ENCODE data around the gene NACAD. TPM values are rescaled to one million over a fixed set of nuclear protein-coding genes. Genes with fewer than 3 reads are reported as not detected.
"Not testable (repeated sequence)": the region's sequence is repeated elsewhere in the genome, so short reads cannot be mapped to it uniquely, and the experiment has no call there.

Gene NACAD
- polyA plus RNA-seq, 1 experiment, result 0.64 TPM

- no peak for DNase-seq (ENCODE audit: low read depth, low spot score)
- Histone ChIP-seq H3K27ac (ENCODE audit: low read depth, low read length) (no peak overlapping the region), H3K9me3 (ENCODE audit: control insufficient read depth, insufficient read depth, low read length) (no peaks in the 10 kb centered on the region; the same call in 1 of the 2 replicates), H3K4me3 (ENCODE audit: low read depth, low read length) (no peak overlapping the region), H3K27me3 (ENCODE audit: control insufficient read depth, insufficient read depth, low read length) (peaks cover 31% of the 10 kb centered on the region)
- POLR2A ChIA-PET, result no interaction called here
- no peak for TF ChIP-seq CTCF (IDR thresholded peaks at IDR 0.05; ENCODE audit: low read depth, low read length)
- CTCF ChIA-PET, result interaction anchor here (4.2 kb wide), 1 partner anchor 20 kb away, joined by 16 read pairs; no protein-coding TSS in a partner anchor
Observed at GRCh38 chr7:45116048-45116447, 27.3 kb upstream of the NACAD start.

- Histone ChIP-seq H3K9me3 (ENCODE audit: control insufficient read depth, insufficient read depth, low read length) (no peaks in the 10 kb centered on the region; the same call in 1 of the 2 replicates), H3K4me3 (ENCODE audit: low read depth, low read length) (no peak overlapping the region), H3K27ac (ENCODE audit: low read depth, low read length) (no peak overlapping the region), H3K27me3 (ENCODE audit: control insufficient read depth, insufficient read depth, low read length) (peaks cover 27% of the 10 kb centered on the region)
- ChIA-PET POLR2A (no interaction called here), CTCF (interaction anchor here (1.0 to 4.2 kb wide), 3 partner anchors 21 to 233 kb away, joined by 3 to 16 read pairs (median 4); no protein-coding TSS in a partner anchor)
- no peak for TF ChIP-seq CTCF (IDR thresholded peaks at IDR 0.05; ENCODE audit: low read depth, low read length)
- DNase-seq (ENCODE audit: low read depth, low spot score), result no peak
Observed at GRCh38 chr7:45114926-45115325, 26.2 kb upstream of the NACAD start.

GRCh38 chr7:45114257-45114656 lies 25.5 kb upstream of the NACAD start:
- H3K27ac ChIP-seq (ENCODE audit: low read depth, low read length); DNase-seq (ENCODE audit: low read depth, low spot score); H3K4me3 ChIP-seq (ENCODE audit: low read depth, low read length); H3K9me3 ChIP-seq (ENCODE audit: control insufficient read depth, insufficient read depth, low read length); POLR2A ChIA-PET: not testable (repeated sequence)
- H3K27me3 ChIP-seq (ENCODE audit: control insufficient read depth, insufficient read depth, low read length), result peaks cover 23% of the 10 kb centered on the region
- CTCF ChIA-PET, result interaction anchor here (1.0 to 4.2 kb wide), 3 partner anchors 22 to 232 kb away, joined by 3 to 16 read pairs (median 4); no protein-coding TSS in a partner anchor

GRCh38 chr7:45112648-45113047 lies 23.9 kb upstream of the NACAD start:
- CTCF ChIA-PET, result no interaction called here
- POLR2A ChIA-PET, result no interaction called here
- no peak overlapping the region for H3K27ac ChIP-seq (ENCODE audit: low read depth, low read length)
- peaks cover 16% of the 10 kb centered on the region for H3K27me3 ChIP-seq (ENCODE audit: control insufficient read depth, insufficient read depth, low read length)
- peak overlapping the region; percentile 96 for H3K4me3 ChIP-seq (ENCODE audit: low read depth, low read length)
- no peak for DNase-seq (ENCODE audit: low read depth, low spot score)
- TF ChIP-seq CTCF (IDR thresholded peaks at IDR 0.05; ENCODE audit: low read depth, low read length), result no peak
- H3K9me3 ChIP-seq (ENCODE audit: control insufficient read depth, insufficient read depth, low read length), result no peaks in the 10 kb centered on the region; the same call in 1 of the 2 replicates

- peak; percentile 37 for TF ChIP-seq CTCF (IDR thresholded peaks at IDR 0.05; ENCODE audit: low read depth, low read length)
- peak within 1 kb of the TSS; percentile 96 for H3K4me3 ChIP-seq (ENCODE audit: low read depth, low read length)
- DNase-seq (ENCODE audit: low read depth, low spot score), result peak; percentile 74
- peaks cover 6% of the 10 kb centered on the region for H3K27me3 ChIP-seq (ENCODE audit: control insufficient read depth, insufficient read depth, low read length)
- POLR2A ChIA-PET, result interaction anchor here (0.6 to 1.2 kb wide), 7 partner anchors 22 to 1936 kb away, joined by 3 to 5 read pairs (median 3); partner anchors contain the start of gene H2AZ2
- CTCF ChIA-PET, result interaction anchor here (0.9 to 1.3 kb wide), 2 partner anchors 25 to 138 kb away, joined by 3 read pairs; no protein-coding TSS in a partner anchor
- H3K27ac ChIP-seq (ENCODE audit: low read depth, low read length), result peak within 1 kb of the TSS; percentile 96
- no peaks in the 10 kb centered on the region; the same call in 1 of the 2 replicates for H3K9me3 ChIP-seq (ENCODE audit: control insufficient read depth, insufficient read depth, low read length)
Observed at GRCh38 chr7:45111298-45112223, 22.8 kb upstream of the NACAD start, which contains the start of gene TBRG4. Gene TBRG4, minus strand, starts transcription at chr7:45111697. Its CDS starts 2,460 bp downstream, at chr7:45109237.
